ENCODE measurements around the gene HEATR5B.

GRCh38 chr2:36981911-36982310 lies 102.3 kb downstream of the HEATR5B start:
- TF ChIP-seq CTCF (IDR thresholded peaks at IDR 0.05) (no peak), EZH2 (IDR thresholded peaks at IDR 0.05; ENCODE audit: borderline replicate concordance, insufficient read depth, low read depth, low read length, poor library complexity, severe bottlenecking) (no peak)
